GM12873 (cell line): ENCODE results near the gene VAT1.

Source experiments
- TF ChIP-seq, protein P1 (sequence below): IDR thresholded peaks from 2 replicates; pipeline ENCODE4 v1.5.1; 2012; ENCODE audit warnings: low read depth, mild to moderate bottlenecking, moderate library complexity, low read length, control low read depth; ENCODE audit not compliant: insufficient read depth; ENCODE audit errors: missing control alignments

VAT1 gene

DNA sequence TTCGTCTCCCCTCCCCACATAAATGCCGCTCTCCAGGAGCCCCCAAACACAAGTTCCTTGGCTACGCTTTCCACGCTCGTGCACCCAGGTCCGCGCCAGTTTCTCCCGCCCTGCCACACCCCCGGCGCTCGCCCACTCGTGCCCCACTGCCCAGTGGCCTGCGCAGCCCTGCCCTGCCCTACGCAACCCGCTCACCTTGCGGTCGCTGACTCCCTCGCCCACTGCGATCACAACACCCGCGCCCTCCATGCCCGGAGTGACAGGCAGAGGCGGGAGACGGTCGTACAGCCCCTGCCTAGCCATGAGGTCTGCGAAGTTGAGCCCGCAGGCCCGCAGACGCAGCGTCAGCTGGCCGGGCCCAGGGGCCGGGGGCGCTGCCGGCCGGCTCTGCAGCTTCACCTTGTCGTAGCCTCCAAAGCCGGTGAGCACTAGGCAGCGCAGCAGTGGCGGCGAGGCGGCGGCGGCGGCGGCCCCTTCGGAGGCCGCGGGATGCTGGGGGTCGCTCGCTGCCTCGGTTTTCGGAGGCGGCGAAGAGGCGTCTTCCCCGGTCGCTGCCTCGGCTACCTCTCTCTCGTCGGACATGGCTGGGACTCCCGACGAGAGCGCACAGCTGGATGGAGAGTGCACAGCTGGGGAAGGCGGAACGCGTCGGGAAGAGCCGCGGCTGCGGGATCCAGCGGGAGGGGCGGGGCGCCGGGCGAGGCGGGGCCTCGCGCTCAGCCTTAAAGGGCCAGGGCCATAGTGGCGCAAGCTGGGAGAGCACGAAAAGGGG lies at the start of gene VAT1:
TSS of gene VAT1 (minus strand) at position 645 of the 772 bp plus-strand sequence. CDS start at position 582, 63 bp downstream.
- TF ChIP-seq, protein P1, sequence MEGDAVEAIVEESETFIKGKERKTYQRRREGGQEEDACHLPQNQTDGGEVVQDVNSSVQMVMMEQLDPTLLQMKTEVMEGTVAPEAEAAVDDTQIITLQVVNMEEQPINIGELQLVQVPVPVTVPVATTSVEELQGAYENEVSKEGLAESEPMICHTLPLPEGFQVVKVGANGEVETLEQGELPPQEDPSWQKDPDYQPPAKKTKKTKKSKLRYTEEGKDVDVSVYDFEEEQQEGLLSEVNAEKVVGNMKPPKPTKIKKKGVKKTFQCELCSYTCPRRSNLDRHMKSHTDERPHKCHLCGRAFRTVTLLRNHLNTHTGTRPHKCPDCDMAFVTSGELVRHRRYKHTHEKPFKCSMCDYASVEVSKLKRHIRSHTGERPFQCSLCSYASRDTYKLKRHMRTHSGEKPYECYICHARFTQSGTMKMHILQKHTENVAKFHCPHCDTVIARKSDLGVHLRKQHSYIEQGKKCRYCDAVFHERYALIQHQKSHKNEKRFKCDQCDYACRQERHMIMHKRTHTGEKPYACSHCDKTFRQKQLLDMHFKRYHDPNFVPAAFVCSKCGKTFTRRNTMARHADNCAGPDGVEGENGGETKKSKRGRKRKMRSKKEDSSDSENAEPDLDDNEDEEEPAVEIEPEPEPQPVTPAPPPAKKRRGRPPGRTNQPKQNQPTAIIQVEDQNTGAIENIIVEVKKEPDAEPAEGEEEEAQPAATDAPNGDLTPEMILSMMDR, result no peak

DNA sequence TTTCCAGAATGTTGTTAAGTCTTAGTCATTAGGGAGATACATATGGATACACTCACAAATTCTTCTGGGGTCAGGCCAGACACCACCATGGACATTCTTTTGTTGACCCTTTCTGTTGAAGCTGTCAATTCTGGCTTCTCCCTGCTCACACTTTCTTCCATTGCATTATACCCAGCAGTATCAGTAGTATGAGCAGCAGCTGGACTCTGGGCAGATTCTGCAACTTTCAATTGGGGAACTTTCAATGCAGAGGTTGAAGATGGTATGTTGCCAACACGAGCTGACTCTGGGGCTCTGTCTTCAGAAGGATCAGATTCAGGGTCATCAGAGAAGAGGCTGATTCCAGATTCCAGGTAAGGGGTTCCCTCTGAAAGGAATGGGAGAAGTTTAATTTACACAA lies 48.7 kb upstream of the VAT1 start:
- TF ChIP-seq, protein P1, result no peak

DNA sequence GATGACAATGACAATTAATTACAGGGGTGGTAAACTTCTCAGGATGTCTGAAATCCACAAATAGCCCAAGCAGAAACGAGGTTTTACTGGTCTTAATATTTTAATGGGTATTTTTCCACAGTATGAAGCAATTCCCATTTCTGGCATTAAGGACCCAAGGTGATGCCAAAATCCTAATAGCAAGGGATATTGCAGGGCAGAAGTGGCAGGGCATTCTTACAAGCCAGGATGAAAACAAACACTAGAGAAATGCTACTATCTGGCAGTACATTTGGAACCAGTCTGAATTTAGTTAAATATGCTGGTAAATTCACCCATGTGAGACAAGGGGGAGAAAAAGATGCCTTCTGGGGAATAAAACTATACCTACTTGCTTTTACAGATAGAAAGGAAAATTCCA lies 48.1 kb upstream of the VAT1 start:
- TF ChIP-seq, protein P1, result no peak

DNA sequence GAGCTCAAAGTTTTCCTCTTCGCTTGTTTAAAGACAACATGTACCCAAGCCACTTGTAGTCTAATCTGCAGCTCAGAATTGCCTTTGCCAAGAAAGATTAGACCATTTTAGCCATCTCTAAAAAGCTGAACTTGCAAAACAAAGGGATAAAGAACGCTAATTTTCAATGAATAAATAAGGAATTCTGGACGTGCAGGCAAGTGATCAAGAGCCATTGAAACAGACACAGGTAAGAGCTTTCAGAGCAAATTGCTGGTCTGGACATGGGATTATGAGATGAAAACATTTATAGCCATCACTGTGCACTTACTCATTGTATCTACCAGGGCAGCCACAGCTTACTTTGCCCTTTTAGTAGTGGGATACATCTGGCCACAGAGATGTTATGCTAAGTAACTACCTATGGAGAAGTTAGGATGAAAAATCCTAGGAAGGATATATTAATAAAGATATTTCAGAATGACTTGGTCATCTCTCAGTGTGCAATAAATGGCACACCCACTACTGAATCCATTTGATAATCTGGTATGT lies 47.2 kb upstream of the VAT1 start:
- TF ChIP-seq, protein P1, result no peak

DNA sequence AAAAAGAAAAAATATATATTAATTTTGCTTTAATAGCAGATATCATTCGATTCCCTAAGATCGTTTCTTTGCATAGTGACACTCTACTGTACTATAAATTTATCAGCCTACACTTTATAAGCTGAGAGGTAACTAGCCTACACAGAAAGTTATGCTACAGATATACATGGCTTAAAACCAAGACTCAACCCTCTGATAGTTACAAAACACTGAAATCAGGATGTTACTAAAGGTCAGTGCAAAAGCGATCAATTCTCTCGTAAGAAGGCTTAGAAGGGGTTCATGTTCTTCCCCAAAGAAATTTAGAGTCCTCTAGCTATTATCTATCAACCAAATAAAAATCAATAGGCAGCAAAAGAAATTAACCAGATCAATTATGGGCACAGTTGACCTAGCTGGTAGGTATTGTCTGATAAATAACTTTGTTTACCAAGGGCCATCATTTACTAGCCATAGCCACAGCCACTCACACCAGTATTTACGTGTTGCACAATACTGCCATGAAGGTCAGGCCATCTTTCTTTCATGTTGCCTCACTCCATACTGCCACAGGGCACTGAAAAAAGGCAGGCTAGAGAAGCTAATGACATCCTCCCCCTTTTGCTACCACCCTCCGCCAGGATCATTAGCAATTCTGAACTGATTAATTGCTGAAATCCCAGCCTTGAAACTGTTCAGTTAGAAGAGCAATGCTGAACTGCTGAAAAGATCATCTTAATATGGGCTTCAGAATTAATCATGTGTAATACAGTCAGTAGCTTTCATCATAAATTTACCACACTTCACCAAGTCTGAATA lies 46.6 kb upstream of the VAT1 start:
- TF ChIP-seq, protein P1, result no peak

DNA sequence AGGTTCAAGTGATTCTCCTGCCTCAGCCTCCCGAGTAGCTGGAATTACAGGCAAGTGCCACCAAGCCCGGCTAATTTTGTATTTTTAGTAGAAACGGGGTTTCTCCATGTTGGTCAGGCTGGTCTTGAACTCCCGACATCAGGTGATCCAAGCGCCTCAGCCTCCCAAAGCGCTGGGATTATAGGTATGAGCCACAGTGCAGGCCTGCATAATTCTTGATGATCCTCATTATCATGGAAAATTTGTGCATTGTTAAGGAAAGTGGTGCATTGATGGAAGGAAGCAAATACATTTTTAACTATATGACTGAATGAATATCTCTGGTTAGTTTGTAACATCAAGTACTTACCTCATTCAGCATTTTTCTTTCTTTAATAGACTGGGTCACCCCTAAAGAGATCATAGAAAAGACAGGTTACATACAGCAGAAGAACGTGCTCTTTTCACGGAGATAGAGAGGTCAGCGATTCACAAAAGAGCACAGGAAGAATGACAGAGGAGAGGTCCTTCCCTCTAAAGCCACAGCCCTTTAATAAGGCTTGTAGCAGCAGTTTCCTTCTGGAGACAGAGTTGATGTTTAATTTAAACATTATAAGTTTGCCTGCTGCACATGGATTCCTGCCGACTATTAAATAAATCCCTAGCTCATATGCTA lies 40.9 kb upstream of the VAT1 start:
- TF ChIP-seq, protein P1, result no peak

DNA sequence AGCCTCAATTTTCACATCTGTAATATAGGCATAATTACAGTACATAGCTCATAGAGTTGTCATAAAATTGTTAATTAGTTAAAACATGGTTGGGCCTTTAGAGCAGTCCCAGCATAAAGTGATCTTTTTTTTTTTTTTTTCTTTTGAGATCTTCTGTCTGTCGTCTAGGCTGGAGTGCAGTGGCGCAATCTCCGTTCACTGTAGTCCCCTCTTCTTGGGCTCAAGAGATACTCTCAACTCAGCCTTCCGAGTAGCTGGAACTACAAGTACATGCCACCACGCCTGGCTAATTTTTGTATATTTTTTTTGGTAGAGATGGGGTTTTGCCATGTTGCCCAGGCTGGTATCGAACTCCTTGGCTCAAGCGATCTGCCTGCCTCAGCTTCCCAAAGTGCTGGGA lies 33.9 kb upstream of the VAT1 start:
- TF ChIP-seq, protein P1, result no peak
